Heart left ventricle (tissue), 16 donors: ENCODE measurements around the gene LNPEP. TPM values are rescaled to one million over a fixed set of nuclear protein-coding genes. Genes with fewer than 3 reads are reported as not detected.
A peak's percentile ranks its signal among the peaks of the same experiment; 100 is the strongest.

Experiments
- ATAC-seq, 4 donors: fragments of 200-7000 bp; cut with Tn5 transposase; one replicate each; pipeline ENCODE4 v1.9.1; 2020 to 2022; ENCODE audit warnings: moderate library complexity in 4 of 4, mild to moderate bottlenecking in 3 of 4, moderate number of reproducible peaks in 1 of 4
- DNase-seq, 5 donors: peaks; one replicate each; pipeline ENCODE4 v3.0.0-alpha.2; 2020
- H3K27ac ChIP-seq, 12 donors: fragments of 200-600 bp; sonication (generic) in 4 of 12; one replicate each; pipeline versions ENCODE4 v1.5.0 to v1.8.0; 2016 to 2022; ENCODE audit warnings: mild to moderate bottlenecking in 2 of 12
- H3K27me3 ChIP-seq, 9 donors: fragments of 200-600 bp; sonication (generic) in 2 of 9; one replicate each; pipeline versions ENCODE4 v1.5.1 to v1.8.0; 2016 to 2022; ENCODE audit warnings: mild to moderate bottlenecking in 3 of 9
- H3K36me3 ChIP-seq, 9 donors: fragments of 200-600 bp; sonication (generic) in 2 of 9; one replicate each; pipeline versions ENCODE4 v1.5.0 to v1.8.0; 2018 to 2022; ENCODE audit warnings: mild to moderate bottlenecking in 2 of 9
- H3K4me1 ChIP-seq, 12 donors: fragments of 200-600 bp; sonication (generic) in 4 of 12; one replicate each; pipeline versions ENCODE4 v1.5.0 to v1.8.0; 2016 to 2022; ENCODE audit warnings: mild to moderate bottlenecking in 3 of 12
- H3K4me3 ChIP-seq, 12 donors: fragments of 200-600 bp; sonication (generic) in 4 of 12; one replicate each; pipeline versions ENCODE4 v1.5.0 to v1.8.0; 2017 to 2022; ENCODE audit warnings: mild to moderate bottlenecking in 9 of 12, moderate library complexity in 4 of 12
- H3K9me3 ChIP-seq, 12 donors: fragments of 200-600 bp; sonication (generic) in 4 of 12; one replicate each; pipeline versions ENCODE4 v1.5.0 to v1.8.0; 2016 to 2022; ENCODE audit warnings: mild to moderate bottlenecking in 1 of 12
- CTCF ChIP-seq, 12 donors: fragments of 200-600 bp; sonication (generic) in 4 of 12; IDR thresholded peaks; one replicate each; pipeline versions ENCODE4 v1.5.0 to v1.8.0; 2018 to 2022; ENCODE audit warnings: antibody characterized with exemption in 12 of 12, mild to moderate bottlenecking in 5 of 12
- POLR2A ChIP-seq, 2 donors: fragments of 450-650 bp; IDR thresholded peaks; one replicate each; pipeline ENCODE4 v1.6.1; 2017; ENCODE audit warnings: antibody characterized with exemption in 2 of 2, mild to moderate bottlenecking in 2 of 2, moderate library complexity in 2 of 2
- WGBS, 4 donors: extraction: QIAGEN DNeasy Blood & Tissue Kit in 2 of 4; methylation state at CpG; one replicate each; pipeline versions ENCODE4 v1.1.5 to v1.1.7; 2013 to 2018; 5-methylcytosine and 5-hydroxymethylcytosine counted together
- intact Hi-C, 10 donors: fragments of 100-400 bp; cut with DNase I; formaldehyde crosslinking; loops; one replicate each; pipeline versions ENCODE4 v1.11.1 to v1.14.2; 2022
- polyA plus RNA-seq, 2 donors: library from polyadenylated mRNA; stranded (reverse); fragments of 200-250 nt; gene quantifications; one replicate each; pipeline ENCODE4 v1.2.3, GENCODE V29; 2013
- total RNA-seq, 9 donors: library from RNA; depleted of rRNA in 2 of 9; stranded (reverse); fragments of >200 nt in 2 of 9; fragmentation: NEBNext Ultra II Directional in 3 of 9; extraction: Animal tissue kit (Norgen Biotek cat#: 25700) in 3 of 9; gene quantifications; one replicate each; pipeline versions ENCODE4 v1.1.0 to v1.2.4, GENCODE V29; 2016 to 2023
- donor health status: ischemic (EF 13 %, LVEDD 7.1; RV severe dilation, severe dysfunction).
- donor health status: healthy with polysubstance abuse.
- donor health status: DM: no; HTN: yes; CAD: no.
- donor health status: DM: no; HTN: no; CAD: no.
- donor health status: ischemic (EF 25% LVEDD 6.9; RV normal size, moderate dysfunction).
- donor health status: ischemic (EF 25% LVEDD 5.7; RV mildly dilated, moderate dysfunction).
- donor health status: healthy.
- donor health status: DM: yes; HTN: yes; CAD: no.
- donor health status: ischemic (EF 35%, LVEDD 5.7; RV mildly dilated, moderate dysfunction).
- donor health status: nonischemic (EF 11% LVEDD 7.7; RV severe dilation, severe dysfunction).
- donor health status: DM: yes; HTN: yes; CAD: no.
- donor health status: PGD.
- donor health status: ischemic (EF 29% LVEDD 5.4; RV normal size, mild dysfunction).
- donor health status: nonischemic (EF 23%, LVEDD 6.1; RV moderate dilation, normal function).

LNPEP gene
- total and polyA plus RNA-seq, 11 donors: 8.6 to 82.2 (median 53.1) TPM

- no peak for TF ChIP-seq CTCF (IDR thresholded peaks at IDR 0.05)
- TF ChIP-seq POLR2A (IDR thresholded peaks at IDR 0.05): no peak
- no peak for ATAC-seq
- H3K9me3 ChIP-seq: peaks cover 0 to 3% (median 0%) of the 10 kb centered on the region in 12 donors
- 54 to 83% (median 66%) methylated on average over 2 of the region's 2 CpGs for WGBS, 4 donors
- H3K27ac ChIP-seq: no peak overlapping the region
- H3K36me3 ChIP-seq: no peaks in the 10 kb centered on the region
- peaks cover 0 to 6% (median 0%) of the 10 kb centered on the region in 12 donors for H3K4me1 ChIP-seq
- no peaks in the 10 kb centered on the region for H3K27me3 ChIP-seq
- DNase-seq: no peak
- intact Hi-C loops: no loop called here
- no peak overlapping the region for H3K4me3 ChIP-seq
Observed at GRCh38 chr5:97065475-97065874, 129.6 kb downstream of the LNPEP start.

GRCh38 chr5:97067296-97067850 lies 131.5 kb downstream of the LNPEP start:
- Histone ChIP-seq H3K9me3 (no peaks in the 10 kb centered on the region), H3K27ac (no peak overlapping the region), H3K27me3 (no peaks in the 10 kb centered on the region), H3K4me3 (no peak overlapping the region), H3K4me1 (peaks cover 0 to 6% (median 0%) of the 10 kb centered on the region in 12 donors), H3K36me3 (no peaks in the 10 kb centered on the region)
- intact Hi-C loops: no loop called here
- no peak for TF ChIP-seq CTCF (IDR thresholded peaks at IDR 0.05)
- no peak for TF ChIP-seq POLR2A (IDR thresholded peaks at IDR 0.05)
- DNase-seq (no peak), ATAC-seq (no peak)
- 40 to 55% (median 47%) methylated on average over 4 of the region's 4 CpGs for WGBS, 4 donors

- no peak overlapping the region for H3K4me3 ChIP-seq
- intact Hi-C loops: no loop called here
- no peak for DNase-seq
- no peaks in the 10 kb centered on the region for H3K36me3 ChIP-seq
- no peaks in the 10 kb centered on the region for H3K27me3 ChIP-seq
- TF ChIP-seq POLR2A (IDR thresholded peaks at IDR 0.05): no peak
- TF ChIP-seq CTCF (IDR thresholded peaks at IDR 0.05): no peak
- H3K4me1 ChIP-seq: peaks cover 0 to 6% (median 0%) of the 10 kb centered on the region in 12 donors
- ATAC-seq: no peak
- no peaks in the 10 kb centered on the region for H3K9me3 ChIP-seq
- peak overlapping the region in 1 of 12 donors; percentile 67 for H3K27ac ChIP-seq
Observed at GRCh38 chr5:97070234-97070633, 134.4 kb downstream of the LNPEP start.

- intact Hi-C loops: no loop called here
- no peak overlapping the region for H3K4me3 ChIP-seq
- H3K36me3 ChIP-seq: no peaks in the 10 kb centered on the region
- peak overlapping the region in 1 of 12 donors; percentile 67 for H3K27ac ChIP-seq
- TF ChIP-seq POLR2A (IDR thresholded peaks at IDR 0.05) (no peak), CTCF (IDR thresholded peaks at IDR 0.05) (no peak)
- H3K4me1 ChIP-seq: peaks cover 0 to 6% (median 0%) of the 10 kb centered on the region in 12 donors
- H3K9me3 ChIP-seq: no peaks in the 10 kb centered on the region
- ATAC-seq (no peak), DNase-seq (no peak)
- no peaks in the 10 kb centered on the region for H3K27me3 ChIP-seq
- 85 to 92% (median 87%) methylated on average over 8 of the region's 8 CpGs for WGBS, 4 donors
Observed at GRCh38 chr5:97071101-97071500, 135.2 kb downstream of the LNPEP start.
